SK-N-MC (cell line): ENCODE results near the gene TAS2R20.

Experiments used
- DNase-seq: peaks from one replicate; pipeline ENCODE4 v3.0.0-alpha.2; 2011; ENCODE audit warnings: low read depth, low spot score
- H3K27ac ChIP-seq: fragments of 200-600 bp; sonication (generic); 2 replicates; pipeline ENCODE4 v1.5.1; 2016; ENCODE audit warnings: mixed run types
- H3K36me3 ChIP-seq: fragments of 200-600 bp; sonication (generic); 2 replicates; pipeline ENCODE4 v1.6.1; 2017; ENCODE audit warnings: antibody characterized with exemption, low read length, mixed read lengths; ENCODE audit not compliant: insufficient read depth
- H3K4me3 ChIP-seq: fragments of 200-600 bp; sonication (generic); 2 replicates; pipeline ENCODE4 v1.5.1; 2016
- H3K9ac ChIP-seq: fragments of 200-600 bp; sonication (generic); 2 replicates; pipeline ENCODE4 v1.8.0; 2017; ENCODE audit warnings: mixed run types, mixed read lengths; ENCODE audit not compliant: insufficient read length
- H3K9me3 ChIP-seq: fragments of 200-600 bp; sonication (generic); 2 replicates; pipeline ENCODE4 v1.6.1; 2017; ENCODE audit warnings: low read depth, mild to moderate bottlenecking, antibody characterized with exemption, low read length, moderate library complexity, mixed read lengths
- EZH2 ChIP-seq: fragments of 200-600 bp; sonication (generic); IDR thresholded peaks from one replicate; pipeline ENCODE4 v1.6.1; 2017; ENCODE audit warnings: antibody characterized with exemption
- FOXP2 ChIP-seq: optimal IDR thresholded peaks from 2 replicates; pipeline ENCODE3; 2011; ENCODE audit warnings: mild to moderate bottlenecking, moderate library complexity; ENCODE audit not compliant: insufficient read depth; ENCODE audit errors: extremely low read length, control extremely low read depth
- POLR2AphosphoS5 ChIP-seq: IDR thresholded peaks from 2 replicates; pipeline ENCODE4 v1.6.1; 2012; ENCODE audit warnings: mild to moderate bottlenecking, low read depth, low read length, borderline replicate concordance

Gene TAS2R20

GRCh38 chr12:10968765-10969456 lies 29.2 kb downstream of the TAS2R20 start:
- no peak for DNase-seq
- Histone ChIP-seq H3K36me3 (no peaks in the 10 kb centered on the region), H3K4me3 (no peak overlapping the region), H3K9ac (no peak overlapping the region), H3K9me3 (no peaks in the 10 kb centered on the region), H3K27ac (no peak overlapping the region)
- TF ChIP-seq EZH2 (no peak), POLR2AphosphoS5 (no peak), FOXP2 (no peak)

GRCh38 chr12:10967409-10967808 lies 30.7 kb downstream of the TAS2R20 start:
- Histone ChIP-seq H3K9ac (no peak overlapping the region), H3K9me3 (no peaks in the 10 kb centered on the region), H3K36me3 (no peaks in the 10 kb centered on the region), H3K27ac (peak overlapping the region; percentile 66), H3K4me3 (no peak overlapping the region)
- peak; percentile 30 for DNase-seq
- TF ChIP-seq FOXP2 (no peak), POLR2AphosphoS5 (no peak), EZH2 (no peak)

- H3K9ac ChIP-seq, result no peak overlapping the region
- DNase-seq, result no peak
- H3K9me3 ChIP-seq, result no peaks in the 10 kb centered on the region
- no peak for TF ChIP-seq POLR2AphosphoS5
- no peak for TF ChIP-seq EZH2
- no peak for TF ChIP-seq FOXP2
- no peaks in the 10 kb centered on the region for H3K36me3 ChIP-seq
- no peak overlapping the region for H3K4me3 ChIP-seq
- no peak overlapping the region for H3K27ac ChIP-seq
Observed at GRCh38 chr12:10966314-10966713, 31.8 kb downstream of the TAS2R20 start.

GRCh38 chr12:10965476-10965875 lies 32.6 kb downstream of the TAS2R20 start:
- no peak overlapping the region for H3K27ac ChIP-seq
- H3K4me3 ChIP-seq, result no peak overlapping the region
- no peak for DNase-seq
- no peaks in the 10 kb centered on the region for H3K36me3 ChIP-seq
- H3K9me3 ChIP-seq, result no peaks in the 10 kb centered on the region
- no peak overlapping the region for H3K9ac ChIP-seq
- TF ChIP-seq FOXP2 (no peak), EZH2 (no peak), POLR2AphosphoS5 (no peak)

- Histone ChIP-seq H3K36me3 (no peaks in the 10 kb centered on the region), H3K9ac (no peak overlapping the region), H3K9me3 (no peaks in the 10 kb centered on the region), H3K4me3 (no peak overlapping the region), H3K27ac (no peak overlapping the region)
- no peak for DNase-seq
- TF ChIP-seq EZH2 (no peak), POLR2AphosphoS5 (no peak), FOXP2 (no peak)
Observed at GRCh38 chr12:10960211-10960610, 37.9 kb downstream of the TAS2R20 start.

- H3K9me3 ChIP-seq, result no peaks in the 10 kb centered on the region
- H3K9ac ChIP-seq, result no peak overlapping the region
- H3K4me3 ChIP-seq, result no peak overlapping the region
- no peak for DNase-seq
- no peak overlapping the region for H3K27ac ChIP-seq
- no peaks in the 10 kb centered on the region for H3K36me3 ChIP-seq
- TF ChIP-seq EZH2, result no peak
- no peak for TF ChIP-seq FOXP2
- no peak for TF ChIP-seq POLR2AphosphoS5
Observed at GRCh38 chr12:10959804-10960203, 38.3 kb downstream of the TAS2R20 start.

GRCh38 chr12:10957741-10958140 lies 40.4 kb downstream of the TAS2R20 start:
- H3K4me3 ChIP-seq, result no peak overlapping the region
- no peaks in the 10 kb centered on the region for H3K36me3 ChIP-seq
- H3K9ac ChIP-seq, result no peak overlapping the region
- DNase-seq, result no peak
- H3K27ac ChIP-seq, result no peak overlapping the region
- no peaks in the 10 kb centered on the region for H3K9me3 ChIP-seq
- no peak for TF ChIP-seq POLR2AphosphoS5
- no peak for TF ChIP-seq EZH2
- TF ChIP-seq FOXP2, result no peak

GRCh38 chr12:10956085-10956484 lies 42.0 kb downstream of the TAS2R20 start:
- no peak for DNase-seq
- TF ChIP-seq EZH2 (no peak), POLR2AphosphoS5 (no peak), FOXP2 (no peak)
- no peaks in the 10 kb centered on the region for H3K9me3 ChIP-seq
- H3K4me3 ChIP-seq, result no peak overlapping the region
- no peaks in the 10 kb centered on the region for H3K36me3 ChIP-seq
- H3K27ac ChIP-seq, result no peak overlapping the region
- no peak overlapping the region for H3K9ac ChIP-seq

GRCh38 chr12:10952645-10953044 lies 45.5 kb downstream of the TAS2R20 start:
- Histone ChIP-seq H3K27ac (no peak overlapping the region), H3K4me3 (no peak overlapping the region), H3K36me3 (0 out of 2 replicates have a peak, but pooled peaks cover 2% of the 10 kb centered on the region), H3K9ac (no peak overlapping the region), H3K9me3 (no peaks in the 10 kb centered on the region)
- TF ChIP-seq POLR2AphosphoS5 (no peak), FOXP2 (no peak), EZH2 (no peak)
- no peak for DNase-seq
